Activated T-cell treated with anti-CD3 and anti-CD28 coated beads for 48 hours (primary cell): Measurements from ENCODE around the gene JADE3.

Experiments used
- DNase-seq: peaks from one replicate; pipeline ENCODE4 v3.0.0-alpha.2; 2020; ENCODE audit warnings: low read depth

The JADE3 gene

DNA sequence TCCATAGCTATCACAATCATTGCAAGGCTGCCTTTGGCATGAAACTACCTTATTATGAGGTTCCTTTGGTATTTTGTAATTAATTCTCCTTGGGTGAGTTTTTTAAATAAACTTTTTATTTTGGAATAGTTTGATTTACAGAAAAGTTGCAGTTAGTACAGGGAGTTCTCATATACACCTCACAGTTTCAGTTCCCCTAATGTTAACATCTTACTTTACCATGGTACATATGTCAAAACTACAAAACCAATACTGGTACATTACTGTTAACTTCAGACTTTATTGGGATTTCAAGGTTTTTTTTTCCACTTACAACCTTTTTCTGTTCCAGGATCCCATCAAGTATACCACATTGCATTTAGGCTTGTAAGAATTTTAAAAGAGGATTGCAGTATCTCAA is 114.0 kb downstream of the JADE3 start:
- DNase-seq: no peak

DNA sequence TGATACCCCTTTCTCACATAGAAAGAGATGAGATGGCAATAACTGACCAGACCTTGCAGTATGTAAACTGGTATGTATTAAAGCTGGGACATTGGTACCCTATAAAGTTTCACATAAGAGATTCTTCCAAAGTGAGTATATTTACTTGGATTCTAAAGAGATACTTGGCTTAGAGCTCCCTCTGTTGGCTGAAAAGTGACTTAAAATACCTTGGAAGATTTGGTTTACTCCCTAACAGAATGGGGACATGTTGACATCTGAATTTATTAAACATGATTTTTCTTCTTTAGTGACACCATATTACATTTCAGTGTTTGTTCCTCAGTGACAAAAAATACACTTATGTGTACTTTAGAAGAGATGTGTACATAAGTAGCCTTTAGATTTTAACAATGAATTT is 118.1 kb downstream of the JADE3 start:
- DNase-seq: no peak

DNA sequence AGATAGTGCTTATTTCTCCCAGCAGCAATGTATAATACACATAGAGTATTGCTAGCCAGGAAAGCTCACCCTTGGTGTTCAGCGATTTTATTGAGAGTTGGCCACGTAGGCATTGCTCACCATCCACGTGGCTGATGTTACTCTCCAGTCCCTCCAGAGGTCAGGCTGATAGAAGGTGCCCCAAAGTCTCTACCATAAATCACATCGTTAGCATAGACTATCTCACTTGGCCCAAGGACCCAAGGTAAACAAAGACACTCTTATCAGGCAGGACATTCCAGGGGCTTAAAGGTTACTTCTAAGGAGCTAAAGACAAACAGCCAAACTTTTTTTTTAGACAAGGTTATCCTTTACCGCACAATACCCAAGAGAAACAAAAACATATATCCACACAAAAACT is 135.8 kb downstream of the JADE3 start:
- DNase-seq: no peak

DNA sequence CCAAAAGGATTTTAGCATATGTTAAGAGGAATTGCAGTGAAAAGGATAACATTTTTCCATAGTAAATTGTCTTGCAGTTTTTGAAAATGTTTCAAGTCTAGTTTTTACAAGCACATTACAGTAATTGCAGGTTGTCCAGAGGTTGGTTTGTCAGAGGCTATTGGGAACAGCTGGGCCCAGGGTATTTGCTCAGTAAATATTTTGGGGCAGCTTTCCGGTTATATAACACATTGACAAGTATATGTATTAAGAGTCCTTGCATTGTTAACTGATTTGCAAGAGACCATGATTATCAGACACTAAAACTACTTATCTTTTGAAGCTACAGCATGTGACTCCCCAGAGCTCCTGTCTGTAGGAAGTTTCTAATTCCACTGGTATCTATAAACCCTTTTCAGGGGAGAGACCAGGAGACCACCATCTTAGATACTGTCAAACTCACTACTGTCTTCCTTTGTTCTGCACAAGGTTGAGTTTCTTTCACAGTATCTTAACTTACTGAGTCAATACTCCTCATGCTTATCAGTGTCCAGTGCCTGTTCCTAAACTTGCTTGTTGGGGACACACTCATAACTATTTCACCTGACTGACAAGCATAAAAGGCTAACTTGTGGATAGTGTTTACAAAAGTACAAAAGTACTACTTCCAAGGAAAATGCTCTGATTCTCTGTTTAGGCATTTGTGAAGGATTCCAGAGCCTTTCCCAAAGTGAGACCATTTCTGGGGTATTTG is 147.1 kb downstream of the JADE3 start:
- DNase-seq: no peak

DNA sequence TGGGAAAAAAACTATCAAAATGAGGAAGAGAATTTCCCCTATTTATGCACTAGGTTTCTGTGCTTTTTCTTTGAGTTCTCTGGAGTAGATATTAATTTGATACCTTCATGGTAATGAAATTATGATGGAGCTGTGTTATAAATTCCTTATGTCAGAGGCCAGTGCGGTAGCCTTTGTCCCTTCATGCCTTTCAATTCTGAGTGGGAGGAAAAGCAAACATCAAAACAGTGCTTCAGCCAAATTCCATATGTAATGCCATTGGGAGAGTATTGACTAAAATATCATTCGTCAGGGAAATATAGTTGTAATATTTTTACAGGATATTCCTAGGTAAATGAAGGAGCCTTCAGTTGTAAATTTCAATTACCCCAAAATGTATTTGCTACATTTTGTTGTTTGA is 148.5 kb downstream of the JADE3 start:
- DNase-seq: no peak

DNA sequence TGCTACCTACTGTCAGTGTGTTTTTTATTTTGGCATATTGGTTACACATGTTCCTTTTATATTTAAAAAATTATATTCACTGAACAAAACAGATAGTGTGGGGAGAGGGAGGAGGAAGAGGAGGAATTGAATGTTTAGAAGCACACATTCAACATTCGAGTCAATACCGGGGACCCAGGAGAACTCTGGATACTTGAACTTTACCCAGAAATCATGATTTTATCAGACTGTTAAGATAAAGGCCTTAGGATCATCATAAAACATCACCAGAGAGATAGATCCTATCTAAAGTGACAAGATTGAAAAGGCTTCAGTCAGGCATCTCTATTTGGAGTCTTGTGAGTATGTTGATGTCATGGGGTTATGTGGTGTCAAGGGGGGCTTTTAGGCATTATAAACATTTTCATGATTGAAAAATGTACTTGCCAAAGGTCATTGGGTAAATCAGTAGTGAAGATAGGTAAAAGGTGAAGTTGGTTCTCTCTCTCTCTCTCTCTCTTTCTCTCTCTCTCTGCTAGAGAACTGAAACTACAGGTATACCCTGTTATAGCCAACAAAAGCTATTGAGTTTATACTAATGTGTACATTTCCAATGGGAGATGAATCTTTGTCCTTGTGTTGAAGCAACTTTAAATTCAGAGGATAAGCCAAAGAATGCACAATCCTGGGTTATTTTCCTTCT is 149.2 kb downstream of the JADE3 start:
- no peak for DNase-seq

DNA sequence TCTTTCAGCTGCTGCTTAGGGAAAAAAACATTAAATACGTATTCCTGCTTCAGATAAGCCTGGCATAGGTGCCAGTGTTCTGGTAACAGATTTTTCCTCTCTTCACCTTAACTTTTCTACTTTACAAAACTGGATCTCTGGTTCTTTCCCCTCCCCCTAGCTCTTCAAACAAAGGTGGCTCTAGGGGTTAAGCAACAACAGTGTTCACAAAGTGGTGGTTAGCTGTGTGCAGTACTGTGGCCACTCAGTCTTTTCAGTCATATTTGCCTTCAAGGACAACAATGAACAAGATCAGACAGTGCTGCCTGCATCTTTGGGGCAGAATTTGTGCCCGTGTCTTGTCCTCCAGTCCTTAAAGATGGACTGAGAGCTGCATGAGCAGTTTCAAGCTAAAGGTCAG is 151.0 kb downstream of the JADE3 start:
- no peak for DNase-seq

DNA sequence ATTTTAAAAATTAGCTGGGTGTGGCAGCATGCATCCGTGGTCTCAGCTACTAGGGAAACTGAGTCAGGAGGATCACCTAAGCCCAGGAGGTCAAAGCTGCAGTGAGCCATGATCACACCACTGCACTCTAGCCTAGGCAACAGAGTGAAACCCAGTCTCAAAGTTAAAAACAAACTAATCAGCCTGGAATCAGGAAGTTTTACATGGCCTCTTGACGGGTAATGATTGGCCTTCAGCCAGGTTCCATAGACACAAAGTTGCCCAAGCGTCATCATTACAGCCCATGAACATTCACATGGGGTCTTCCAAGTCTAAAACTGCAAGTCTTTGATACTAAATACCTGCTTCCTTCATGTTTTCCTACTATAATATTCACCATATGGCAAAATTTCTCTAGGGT is 156.0 kb downstream of the JADE3 start:
- DNase-seq: no peak

DNA sequence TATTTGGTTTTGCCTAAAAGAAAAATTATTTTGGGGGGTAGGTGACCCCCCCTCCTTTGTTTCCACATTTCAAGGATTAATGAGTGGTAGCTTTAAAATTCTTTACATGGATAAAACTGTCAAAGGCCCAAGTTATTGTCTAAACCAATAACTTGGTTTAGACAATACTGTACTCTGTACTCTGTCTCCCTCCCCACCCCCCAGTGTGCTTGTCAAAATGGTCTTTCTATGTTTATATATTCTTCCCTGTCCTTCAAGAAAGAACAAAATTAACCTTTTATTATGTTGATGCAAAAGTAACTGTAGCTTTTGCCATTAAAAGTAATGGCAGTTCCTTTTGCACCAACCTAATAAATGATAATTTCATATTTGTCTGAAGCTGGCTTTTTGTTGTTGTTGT is 156.5 kb downstream of the JADE3 start:
- DNase-seq: no peak

DNA sequence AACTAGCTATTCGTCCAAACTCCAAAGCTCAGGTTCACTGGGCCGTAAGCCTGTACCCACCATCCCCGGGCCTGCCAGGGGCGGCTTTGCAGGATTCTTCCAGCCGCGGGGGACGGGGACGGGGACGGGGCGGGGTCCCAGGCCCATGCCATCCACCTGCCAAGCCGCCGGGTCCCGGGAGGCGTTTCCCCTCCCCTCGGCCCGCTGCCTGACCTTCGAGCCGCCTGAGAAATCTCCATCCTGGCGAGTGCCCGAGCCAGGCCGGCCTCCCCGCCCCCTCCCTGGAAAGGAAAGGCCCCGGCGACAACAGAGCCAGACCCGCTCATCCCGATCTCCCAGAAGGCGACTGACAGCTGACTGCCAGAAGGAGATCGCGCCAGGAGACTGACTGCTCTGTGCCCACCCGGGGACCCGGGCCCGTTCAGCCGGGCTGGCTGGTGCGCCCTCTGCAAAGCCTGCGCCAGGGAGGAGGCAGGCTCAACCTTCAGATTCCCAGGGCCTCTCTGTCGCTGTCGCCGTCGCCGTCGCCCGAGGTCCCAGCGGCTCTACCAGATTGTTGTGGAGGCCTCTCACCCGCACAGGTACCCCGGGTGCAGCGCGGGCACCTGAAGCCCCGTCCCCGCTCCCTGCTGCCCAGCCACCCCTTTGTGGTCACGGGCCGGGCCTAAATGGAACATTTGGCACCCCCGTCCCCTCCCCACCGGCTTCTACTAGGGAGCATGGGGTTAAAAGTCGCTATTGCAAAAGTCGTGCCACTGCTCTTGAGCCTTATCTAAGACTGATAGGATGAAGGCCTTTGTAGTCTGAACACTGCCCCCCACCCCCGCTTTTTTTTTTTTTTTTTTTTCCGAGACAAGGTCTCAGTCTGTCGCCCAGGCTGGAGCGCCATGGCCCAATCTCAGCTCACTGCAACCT is 166.2 kb downstream of the JADE3 start, which contains the start of gene RGN:
TSS of gene RGN (plus strand) at position 315 of the 915 bp plus-strand sequence. CDS start 2,702 bp downstream, outside the sequence.
- DNase-seq: no peak

DNA sequence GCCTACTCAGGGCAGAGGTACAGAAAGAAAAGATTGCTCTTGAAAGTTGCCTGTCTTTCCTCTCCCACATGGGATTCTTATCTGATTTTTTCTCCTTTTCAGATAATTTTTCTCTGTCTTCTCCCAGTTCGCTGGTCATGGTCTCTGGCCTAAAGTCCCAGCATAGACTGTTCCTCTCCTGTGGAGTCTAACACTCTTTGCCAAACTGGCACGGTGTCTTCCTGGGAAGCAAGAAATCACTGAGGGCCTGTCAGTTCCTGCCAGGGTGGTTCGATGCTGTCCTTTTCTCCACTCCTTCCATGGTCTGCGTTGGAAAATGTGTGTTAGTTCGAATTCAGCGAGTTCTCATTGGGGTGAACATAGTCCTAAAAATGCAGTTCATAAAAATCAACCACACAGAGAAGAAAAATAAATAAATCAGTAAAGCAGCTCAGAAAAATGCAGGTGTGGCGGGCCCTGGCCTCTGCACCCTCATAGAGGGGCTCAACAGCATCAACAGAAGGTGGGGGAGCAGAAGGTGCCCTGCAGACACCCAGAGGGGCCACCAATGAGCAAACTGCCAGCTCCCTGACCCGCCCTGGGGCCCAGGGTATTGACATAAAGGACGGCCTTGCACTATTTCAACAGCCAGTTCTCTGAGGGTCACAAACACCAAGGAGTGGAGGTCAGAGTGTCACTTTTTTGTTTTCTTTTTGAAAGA is 168.1 kb downstream of the JADE3 start:
- no peak for DNase-seq

DNA sequence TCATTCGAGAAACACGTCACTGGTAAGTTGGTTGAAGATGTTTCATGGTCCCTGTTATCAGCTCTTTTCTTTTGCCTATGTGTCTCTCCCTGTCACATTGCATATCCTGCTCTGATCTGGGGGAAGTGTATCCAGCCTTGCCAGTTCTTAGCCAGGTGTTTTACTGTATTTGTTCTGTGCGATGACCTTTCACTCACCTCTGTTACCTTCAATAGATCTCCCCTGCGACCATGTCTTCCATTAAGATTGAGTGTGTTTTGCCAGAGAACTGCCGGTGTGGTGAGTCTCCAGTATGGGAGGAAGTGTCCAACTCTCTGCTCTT is 168.7 kb downstream of the JADE3 start:
- DNase-seq: no peak

DNA sequence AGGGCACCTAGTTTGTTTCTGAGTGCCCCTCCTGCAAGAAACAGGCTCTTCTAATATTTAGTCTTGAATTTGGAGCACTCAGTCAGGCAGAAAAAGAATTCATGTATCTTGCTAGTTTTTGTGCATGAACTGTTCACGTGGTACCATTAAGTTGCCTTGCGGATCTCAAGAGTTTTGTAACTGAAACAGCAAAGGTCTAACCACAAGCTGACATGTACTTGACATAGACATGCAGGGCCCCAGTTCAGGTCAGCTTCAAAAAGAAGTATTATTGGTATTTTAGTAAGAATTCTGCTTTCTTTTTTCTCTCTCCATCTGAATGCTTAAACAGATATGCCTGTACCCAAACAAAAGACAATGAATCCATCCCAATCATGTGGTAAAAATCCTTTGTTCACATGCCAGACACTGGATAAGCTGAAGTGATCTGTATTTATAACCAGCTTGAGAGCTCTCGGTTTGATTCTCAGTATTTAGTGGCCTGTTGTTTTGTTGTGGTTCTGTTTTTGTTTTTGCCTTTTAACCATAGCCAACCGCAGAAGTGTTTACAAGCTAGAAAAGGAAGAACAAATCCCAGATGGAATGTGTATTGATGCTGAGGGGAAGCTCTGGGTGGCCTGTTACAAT is 179.0 kb downstream of the JADE3 start:
- no peak for DNase-seq

DNA sequence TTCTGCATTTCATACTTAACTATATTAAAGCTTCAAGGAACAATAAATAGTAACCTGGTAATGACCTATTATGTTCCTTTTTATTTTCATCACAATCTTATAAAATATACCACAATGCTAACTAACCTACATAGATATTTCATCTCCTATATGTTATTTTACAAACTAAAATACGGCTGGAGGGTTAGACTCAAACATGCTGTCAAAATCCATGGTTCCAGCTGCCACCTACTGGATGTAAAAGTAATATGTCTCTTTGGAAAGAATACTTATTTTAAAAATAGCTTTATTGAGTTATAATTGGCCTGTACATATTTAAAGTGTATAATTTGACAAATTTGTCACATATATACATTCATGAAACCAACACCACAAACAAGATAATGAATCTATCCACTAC is 181.0 kb downstream of the JADE3 start:
- DNase-seq: no peak

DNA sequence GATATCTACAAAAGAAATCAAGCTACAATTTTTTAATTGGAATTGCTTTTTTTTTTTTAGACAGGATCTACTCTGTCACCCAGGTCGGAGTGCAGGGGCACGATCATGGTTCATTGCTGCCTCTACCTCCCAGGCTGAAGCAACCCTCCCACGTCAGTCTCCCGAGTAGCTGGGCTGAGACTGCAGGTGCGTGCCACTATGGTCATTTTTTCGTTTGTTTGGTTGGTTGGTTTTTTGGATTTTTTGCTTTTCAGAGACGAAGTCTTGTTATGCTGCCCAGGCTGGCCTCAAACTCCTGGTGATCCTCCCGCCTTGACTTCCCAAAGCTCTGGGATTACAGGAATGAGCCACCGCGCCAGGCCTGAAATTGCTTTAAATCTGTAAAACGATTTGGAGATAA is 181.6 kb downstream of the JADE3 start:
- no peak for DNase-seq

DNA sequence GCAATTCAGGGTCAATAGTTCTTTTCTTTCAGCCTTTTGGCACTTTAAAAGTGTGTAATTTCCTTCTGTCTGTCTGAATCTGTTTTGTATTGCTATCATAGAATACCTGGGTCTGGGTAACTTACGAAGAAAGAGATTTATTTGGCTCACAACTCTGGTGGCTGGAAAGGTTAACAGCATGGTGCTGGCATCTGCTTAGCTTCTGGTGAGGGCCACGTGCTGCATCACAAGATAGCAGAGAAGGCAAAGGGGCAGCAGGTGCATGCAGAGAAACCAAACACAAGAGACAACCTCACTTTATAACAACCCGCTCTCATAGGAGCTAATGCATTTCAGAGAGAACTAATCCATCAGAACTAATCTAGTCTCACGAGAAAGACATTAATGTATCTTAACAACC is 184.8 kb downstream of the JADE3 start:
- no peak for DNase-seq

DNA sequence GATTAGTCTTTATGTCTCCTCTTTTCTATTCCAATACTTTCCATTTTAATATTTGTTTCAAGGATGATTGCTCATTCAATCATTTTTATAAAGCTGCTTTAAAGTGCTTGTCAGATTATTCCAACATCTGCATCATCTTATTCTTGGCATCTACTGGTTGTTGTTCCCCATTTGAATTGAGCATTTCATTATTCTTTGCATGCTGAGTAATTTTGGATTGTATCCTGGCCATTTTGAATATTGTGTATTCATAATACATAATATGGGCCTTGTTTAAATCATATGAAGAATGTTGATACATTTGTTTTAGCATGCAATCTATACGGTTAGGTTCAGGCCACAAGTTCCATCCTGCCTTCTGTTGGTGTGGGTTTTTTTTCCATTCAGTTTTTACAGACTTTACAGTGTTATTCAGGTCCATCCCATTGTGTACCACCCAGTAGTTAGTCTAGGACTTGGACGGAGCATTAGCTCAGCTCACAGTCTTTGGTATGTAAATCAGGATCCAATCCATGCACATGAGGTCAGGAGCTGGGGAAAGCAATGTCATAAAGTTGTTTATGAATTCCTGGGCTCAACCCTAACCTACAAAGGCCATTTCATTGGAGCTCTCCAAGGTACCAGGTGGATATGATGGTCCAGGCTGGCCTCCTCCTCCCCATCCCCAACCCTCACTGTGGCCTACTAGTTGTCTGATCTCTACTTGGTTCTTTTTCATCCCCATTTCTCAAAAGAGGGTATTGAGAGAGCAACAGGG is 186.3 kb downstream of the JADE3 start:
- no peak for DNase-seq

DNA sequence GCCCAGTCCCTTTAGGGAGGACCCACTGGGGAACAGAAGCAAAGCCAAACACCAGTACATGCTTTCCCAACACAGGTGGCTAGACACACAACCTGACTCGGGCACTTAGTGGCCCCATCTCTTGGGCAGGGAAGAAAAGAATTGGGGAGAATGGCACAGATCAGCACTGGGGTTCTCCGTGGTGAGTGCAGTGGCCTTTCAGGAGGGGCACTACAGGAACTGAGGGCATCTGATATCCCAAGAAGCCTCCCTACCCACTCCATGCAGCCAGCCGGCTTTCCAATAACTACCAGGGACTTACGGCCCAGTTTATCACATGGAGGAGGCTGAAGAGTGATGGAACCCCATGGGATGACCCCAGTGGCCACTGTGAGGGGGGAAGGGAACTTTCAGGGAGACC is 189.0 kb downstream of the JADE3 start:
- DNase-seq: no peak
